Renal cortical epithelial cell (primary cell): ENCODE measurements around the gene LRP10. TPM values are rescaled to one million over a fixed set of nuclear protein-coding genes. Genes with fewer than 3 reads are reported as not detected.
"Not testable (repeated sequence)": the region's sequence is repeated elsewhere in the genome, so short reads cannot be mapped to it uniquely, and the experiment has no call there.

Source experiments
- DNase-seq: peaks from one replicate; pipeline ENCODE4 v3.0.0-alpha.2; 2011; ENCODE audit warnings: low read depth
- total RNA-seq: library from RNA; depleted of rRNA; stranded (reverse); fragments of >200 nt; gene quantifications from 2 replicates; pipeline ENCODE4 v1.2.3, GENCODE V29; 2014

LRP10 gene
- total RNA-seq, 1 donor from 2014 or later, result 268 TPM

DNA sequence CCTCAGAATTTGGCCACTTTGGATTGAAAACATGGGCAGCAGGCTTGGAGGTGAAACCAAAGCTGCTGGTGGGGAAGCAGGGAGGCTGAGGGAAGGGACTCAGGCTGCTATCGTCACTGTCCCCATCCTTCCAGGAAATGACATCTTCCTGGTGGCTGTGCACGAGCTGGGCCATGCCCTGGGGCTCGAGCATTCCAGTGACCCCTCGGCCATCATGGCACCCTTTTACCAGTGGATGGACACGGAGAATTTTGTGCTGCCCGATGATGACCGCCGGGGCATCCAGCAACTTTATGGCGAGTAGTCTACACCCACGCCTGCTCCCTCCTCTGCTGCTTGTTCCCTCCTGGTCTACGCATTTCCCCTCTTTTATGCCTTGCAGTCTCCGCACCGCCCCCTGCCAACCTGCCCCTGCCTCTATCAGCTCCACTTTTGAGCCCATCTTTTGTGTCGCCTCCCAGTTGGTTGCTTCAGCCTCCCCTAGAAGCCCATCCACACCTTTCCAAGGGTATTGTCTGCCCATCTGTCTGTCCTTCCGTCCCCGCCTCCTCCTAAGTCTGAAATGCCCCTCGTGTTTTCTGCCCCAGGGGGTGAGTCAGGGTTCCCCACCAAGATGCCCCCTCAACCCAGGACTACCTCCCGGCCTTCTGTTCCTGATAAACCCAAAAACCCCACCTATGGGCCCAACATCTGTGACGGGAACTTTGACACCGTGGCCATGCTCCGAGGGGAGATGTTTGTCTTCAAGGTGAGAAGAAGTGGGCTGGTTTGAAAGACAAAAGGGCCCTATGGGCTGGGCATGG is 28.2 kb upstream of the LRP10 start:
- no peak for DNase-seq

DNA sequence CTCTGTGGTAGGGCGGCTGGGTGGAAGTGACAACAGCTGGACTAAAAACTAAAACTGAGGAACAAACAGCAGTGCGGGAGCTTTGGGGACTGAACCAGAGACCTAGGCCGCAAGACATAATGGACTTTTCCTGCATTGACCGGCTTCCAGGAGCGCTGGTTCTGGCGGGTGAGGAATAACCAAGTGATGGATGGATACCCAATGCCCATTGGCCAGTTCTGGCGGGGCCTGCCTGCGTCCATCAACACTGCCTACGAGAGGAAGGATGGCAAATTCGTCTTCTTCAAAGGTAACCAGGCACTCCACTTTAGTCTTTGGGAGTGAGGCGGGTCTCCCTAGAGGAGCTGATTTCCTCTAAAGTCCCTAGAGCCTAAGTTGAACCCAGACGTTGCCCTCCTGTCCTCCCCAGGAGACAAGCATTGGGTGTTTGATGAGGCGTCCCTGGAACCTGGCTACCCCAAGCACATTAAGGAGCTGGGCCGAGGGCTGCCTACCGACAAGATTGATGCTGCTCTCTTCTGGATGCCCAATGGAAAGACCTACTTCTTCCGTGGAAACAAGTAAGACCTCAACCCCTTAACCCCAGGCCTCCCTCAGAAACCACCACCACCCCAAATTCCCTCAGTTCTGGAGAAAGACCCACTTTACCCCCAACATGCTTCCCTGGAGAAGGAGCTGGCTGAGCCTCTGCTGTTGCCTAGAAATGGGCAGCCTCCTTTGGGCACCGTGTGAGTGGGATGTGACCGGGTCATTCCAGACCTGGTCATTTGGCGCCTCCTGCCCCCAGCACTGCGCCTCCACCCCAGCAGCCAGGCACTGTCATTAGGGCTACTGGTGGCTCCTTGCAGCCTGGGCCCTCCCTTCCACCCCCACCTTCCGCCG is 27.1 kb upstream of the LRP10 start:
- no peak for DNase-seq

DNA sequence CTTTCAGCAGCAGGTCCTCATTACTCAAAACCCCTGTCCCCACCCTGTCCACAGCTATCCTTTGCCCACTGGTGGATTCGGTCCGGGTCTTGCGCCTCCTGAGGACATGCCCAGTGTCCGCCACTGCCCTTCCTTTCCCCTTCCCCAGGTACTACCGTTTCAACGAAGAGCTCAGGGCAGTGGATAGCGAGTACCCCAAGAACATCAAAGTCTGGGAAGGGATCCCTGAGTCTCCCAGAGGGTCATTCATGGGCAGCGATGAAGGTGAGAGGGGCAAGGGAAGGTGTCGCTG is 26.5 kb upstream of the LRP10 start:
- DNase-seq, result no peak

DNA sequence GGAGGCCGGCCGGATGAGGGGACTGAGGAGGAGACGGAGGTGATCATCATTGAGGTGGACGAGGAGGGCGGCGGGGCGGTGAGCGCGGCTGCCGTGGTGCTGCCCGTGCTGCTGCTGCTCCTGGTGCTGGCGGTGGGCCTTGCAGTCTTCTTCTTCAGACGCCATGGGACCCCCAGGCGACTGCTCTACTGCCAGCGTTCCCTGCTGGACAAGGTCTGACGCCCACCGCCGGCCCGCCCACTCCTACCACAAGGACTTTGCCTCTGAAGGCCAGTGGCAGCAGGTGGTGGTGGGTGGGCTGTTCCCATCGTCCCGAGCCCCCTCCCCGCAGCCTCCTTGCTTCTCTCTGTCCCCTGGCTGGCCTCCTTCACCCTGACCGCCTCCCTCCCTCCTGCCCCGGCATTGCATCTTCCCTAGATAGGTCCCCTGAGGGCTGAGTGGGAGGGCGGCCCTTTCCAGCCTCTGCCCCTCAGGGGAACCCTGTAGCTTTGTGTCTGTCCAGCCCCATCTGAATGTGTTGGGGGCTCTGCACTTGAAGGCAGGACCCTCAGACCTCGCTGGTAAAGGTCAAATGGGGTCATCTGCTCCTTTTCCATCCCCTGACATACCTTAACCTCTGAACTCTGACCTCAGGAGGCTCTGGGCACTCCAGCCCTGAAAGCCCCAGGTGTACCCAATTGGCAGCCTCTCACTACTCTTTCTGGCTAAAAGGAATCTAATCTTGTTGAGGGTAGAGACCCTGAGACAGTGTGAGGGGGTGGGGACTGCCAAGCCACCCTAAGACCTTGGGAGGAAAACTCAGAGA is 25.5 kb upstream of the LRP10 start:
- no peak for DNase-seq

DNA sequence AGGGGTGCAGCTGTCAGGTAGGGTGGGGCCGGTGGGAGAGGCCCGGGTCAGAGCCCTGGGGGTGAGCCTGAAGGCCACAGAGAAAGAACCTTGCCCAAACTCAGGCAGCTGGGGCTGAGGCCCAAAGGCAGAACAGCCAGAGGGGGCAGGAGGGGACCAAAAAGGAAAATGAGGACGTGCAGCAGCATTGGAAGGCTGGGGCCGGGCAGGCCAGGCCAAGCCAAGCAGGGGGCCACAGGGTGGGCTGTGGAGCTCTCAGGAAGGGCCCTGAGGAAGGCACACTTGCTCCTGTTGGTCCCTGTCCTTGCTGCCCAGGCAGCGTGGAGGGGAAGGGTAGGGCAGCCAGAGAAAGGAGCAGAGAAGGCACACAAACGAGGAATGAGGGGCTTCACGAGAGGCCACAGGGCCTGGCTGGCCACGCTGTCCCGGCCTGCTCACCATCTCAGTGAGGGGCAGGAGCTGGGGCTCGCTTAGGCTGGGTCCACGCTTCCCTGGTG is 24.7 kb upstream of the LRP10 start:
- DNase-seq, result no peak

DNA sequence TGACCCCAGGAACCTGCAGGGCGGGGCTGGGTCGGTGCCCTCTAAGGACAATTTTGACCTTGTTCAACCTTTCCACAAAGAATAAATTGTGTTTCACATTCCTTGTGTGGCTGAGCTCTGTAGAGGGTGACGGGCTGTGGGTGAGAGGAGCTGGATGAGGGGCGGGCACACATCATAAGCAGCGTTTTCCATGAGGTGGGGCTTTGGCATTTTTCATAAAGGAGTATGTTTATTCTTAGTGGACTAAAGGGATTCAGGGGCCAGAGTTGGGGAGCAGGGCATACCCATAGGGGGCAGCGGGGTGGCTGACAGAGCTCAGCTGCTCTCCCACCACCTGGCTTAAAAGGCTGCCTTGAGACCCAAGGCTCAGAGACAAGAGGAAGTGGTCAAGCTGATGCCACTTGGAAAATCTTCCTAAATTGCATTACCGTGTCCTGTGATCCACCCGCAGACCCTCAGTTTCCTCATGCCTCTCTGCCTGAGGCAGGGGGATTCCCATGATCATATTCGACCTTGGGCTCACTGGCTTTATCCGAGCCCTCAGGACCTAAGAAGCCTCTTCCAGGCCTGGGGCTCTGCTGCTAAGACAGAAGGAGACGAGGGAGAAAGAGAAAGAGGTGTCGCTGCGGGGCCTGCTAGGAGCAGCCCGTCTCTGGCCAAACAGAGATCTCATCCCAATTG is 23.7 kb upstream of the LRP10 start:
- no peak for DNase-seq

DNA sequence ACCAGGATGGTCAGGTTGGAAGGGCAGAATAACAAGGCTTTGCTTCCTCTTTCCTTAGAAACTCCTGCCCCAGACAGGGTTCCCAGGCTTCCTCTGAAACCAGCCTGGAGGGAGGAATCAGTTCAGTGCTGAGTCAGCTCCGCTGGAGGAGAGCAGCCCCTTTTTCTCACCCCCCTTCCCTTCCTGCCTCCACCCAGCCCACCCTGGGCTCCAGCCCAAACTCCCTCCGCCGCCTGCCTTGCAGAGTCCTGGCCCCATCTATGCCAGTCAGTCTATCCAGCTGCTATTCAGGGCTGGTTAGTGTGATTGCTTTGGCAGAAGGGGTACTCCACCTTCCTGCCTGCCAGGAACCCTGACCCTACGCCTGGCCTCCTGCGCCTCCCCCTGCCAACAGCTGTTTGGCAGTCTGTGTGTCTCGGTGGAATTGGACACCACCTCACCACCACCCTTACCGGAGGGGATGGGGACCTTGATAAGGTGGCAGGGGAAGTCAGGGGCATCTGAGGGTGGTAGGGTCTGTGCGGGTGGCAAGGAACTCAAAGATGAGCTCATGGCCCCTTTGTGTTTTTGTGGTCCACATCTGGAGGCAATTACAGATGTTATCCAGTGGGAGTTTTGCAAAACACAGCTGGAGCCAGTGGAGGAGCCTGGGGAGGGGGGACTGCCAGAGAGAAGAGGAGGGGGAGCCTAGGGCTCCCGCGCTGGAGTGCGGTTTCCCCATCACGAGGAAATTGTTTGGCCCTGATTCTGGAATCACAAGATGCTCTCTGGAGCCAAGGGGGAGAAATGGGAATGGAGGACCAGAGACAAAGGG is 23.0 kb upstream of the LRP10 start:
- DNase-seq, result peak; percentile 62

DNA sequence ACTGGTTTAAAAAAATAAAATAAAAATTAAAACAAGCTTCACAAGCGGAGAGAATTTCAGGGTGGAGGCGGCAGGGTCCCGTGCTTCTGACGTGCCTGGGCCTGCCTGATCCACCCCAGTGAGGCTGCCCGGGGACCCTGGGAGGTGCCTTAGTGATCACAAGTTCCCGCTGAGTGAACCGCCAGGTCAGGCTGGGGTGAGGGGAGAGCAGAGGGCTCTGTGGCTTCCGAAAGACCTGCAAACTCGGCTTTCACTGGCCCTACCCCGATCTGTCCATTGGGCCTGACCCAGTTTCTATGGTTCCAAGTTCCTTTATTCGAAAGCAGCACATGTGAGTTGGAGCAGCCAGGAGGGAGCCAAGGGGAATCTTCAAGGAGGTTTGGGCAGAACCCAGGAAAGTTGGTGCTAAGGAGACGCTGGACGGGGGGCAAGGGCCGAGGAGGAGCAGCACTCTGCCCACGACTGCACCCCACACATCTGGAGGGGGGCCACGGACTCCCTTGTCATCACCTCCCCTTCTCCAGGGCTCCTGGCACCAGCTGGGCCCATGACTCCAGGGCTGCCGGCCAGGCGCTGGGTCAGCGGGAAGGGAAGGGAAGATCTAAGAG is 22.2 kb upstream of the LRP10 start:
- DNase-seq, result peak; percentile 47

DNA sequence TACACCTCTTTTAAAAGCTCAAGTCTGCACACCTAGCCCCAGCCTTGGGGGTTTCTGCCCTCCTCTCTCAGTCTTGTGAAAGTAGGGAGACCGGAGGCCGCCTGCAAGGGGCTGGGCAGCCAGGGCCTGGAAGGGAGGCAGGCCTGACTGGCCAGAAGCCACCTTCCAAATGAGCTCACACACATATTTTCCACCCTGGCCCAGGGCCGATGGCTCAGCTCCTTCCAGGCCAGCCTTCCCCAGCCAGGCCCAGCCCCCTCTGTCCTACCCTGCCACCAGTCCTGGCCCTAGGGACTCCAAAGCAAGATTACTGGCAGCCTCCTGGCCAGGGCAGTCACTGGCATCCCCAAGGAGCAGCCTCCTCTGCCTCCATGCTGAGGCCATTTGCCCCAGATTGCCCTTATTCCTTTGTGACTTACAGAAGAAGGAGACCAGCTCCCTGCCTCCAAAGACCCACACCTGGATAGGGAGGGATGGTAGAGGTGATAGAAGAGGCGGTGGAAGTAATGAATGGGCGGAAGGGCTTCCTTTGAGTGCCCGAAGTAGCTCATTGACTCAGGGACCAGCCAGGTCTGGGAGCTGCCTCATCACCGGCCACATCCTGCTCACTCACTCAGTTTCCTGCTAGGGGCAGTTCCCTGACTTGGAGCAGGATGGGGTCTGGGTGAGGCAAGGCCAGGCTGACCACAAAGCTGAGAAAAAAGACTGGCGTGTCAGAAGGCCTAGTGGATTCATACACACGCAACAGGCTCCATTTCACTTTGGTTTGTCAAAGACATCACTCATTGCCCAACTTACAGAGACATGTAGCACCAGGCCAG is 20.4 kb upstream of the LRP10 start:
- peak; percentile 92 for DNase-seq

DNA sequence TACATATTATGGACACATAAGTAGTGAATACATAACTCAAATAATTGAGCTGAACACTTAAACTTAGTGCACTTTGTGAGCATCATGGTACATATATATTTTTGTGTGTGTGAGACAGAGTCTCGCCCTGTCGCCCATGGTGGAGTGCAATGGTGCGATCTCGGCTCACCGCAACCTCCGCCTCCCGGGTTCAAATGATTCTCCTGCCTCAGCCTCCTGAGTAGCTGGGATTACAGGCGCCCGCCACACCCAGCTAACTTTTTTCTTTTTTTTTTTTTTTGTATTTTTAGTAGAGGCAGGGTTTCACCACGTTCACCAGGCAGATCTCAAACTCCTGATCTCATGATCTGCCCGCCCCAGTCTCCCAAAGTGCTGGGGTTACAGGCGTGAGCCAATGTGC is 19.4 kb upstream of the LRP10 start:
- DNase-seq, result not testable (repeated sequence)

DNA sequence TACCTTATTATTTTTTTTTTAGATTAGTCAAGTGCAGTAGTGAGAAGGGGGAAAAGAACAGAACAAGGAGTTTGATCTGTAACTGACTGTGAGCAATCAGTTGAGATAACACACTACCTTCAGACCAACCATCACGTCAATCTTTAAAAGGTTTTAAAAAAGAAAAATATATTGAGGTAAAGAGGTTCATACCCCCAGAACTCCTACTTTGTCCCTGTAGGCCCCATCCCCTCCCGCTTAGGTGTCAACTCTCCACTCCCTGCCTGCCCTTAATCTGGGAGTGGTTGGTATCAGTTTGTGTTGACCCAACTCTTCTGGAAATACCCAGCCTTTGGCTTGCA is 19.0 kb upstream of the LRP10 start:
- DNase-seq, result no peak

DNA sequence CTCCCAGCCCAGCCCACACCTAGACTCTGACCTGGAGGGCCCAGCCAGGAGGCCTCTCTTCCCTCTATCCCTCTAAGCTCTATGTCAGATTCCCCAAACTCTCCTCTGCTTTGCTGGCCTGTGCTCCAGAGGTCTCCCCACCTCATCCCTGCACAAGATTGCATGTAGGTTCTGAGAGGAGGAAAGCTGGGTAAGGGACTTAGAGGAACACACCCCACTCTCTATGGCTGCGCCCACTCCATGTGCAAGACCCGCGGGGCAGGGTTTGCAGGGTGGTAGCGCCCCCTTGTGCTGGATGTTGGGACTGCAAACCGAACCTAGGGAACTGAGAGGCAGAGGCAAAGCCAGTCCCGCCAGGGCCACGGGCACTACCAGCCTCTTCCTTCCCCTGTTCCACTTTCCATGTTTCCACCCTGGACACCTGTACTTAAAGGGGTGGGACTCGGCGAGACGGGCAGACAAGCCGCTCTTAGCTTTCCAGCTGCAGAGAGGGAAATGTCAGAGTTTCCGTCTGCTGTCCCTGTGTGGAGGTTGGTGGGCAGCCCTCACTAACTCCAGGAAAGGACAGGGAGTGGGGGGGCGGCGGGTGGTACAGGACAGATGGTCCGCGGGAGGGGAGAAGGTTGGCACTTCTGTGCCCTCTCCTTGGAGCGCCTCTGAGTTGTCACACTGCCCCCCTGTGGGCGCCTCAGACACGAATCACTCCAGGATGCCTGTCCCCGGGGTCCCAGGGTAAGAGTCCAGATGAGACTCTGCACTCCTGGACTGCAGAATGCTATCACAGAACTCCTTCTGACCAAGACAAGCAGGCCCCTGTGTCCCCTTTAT is 18.4 kb upstream of the LRP10 start:
- DNase-seq, result peak; percentile 68

DNA sequence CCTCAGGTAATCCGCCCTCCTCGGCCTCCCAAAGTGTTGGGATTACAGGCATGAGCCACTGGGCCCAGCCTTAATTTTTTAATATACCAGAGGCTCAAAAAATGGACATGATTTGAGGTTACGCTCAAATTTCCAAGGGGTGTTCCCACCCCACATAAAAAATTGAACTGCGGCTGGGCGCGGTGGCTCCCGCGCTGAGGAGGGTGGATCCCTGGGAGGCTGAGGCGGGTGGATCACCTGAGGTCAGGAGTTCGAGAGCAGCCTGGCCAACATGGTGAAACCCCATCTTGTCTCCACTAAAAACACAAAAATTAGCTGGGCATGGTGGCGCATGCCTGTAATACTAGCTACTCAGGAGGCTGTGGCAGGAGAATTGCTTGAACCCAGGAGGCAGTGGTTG is 17.2 kb upstream of the LRP10 start:
- DNase-seq, result not testable (repeated sequence)

DNA sequence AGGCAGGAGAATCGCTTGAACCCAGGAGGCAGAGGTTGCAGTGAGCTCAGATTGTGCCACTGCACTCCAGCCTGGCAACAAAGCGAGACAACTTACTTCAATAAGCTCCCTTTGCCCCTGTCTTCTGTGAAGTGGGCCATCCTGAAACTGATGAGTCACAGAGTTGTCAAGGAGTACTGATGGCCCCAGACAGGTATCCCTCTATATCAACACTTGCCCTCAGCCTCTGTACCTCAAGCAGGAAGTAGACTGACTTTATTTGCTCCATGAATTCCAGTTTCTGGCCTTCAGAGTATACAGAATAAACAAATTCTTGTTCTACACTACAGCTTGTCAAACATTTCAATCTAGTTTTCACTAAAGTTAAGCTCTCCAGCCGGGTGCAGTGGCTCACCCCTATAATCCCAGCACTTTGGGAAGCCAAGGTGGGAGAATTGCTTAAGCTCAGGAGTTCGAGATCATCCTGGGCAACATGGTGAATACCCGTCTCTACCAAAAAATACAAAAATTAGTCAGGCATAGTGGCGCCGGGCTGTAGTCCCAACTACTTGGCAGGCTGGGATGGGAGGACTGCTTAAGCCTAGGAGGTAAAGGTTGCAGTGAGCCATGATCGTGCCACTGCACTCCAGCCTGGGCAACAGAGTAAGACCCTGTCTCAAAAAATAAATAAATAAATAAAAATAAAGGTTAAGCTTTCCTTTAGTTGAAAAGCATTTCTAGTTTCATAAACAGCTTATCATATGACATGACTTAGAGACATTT is 16.4 kb upstream of the LRP10 start:
- no peak for DNase-seq

DNA sequence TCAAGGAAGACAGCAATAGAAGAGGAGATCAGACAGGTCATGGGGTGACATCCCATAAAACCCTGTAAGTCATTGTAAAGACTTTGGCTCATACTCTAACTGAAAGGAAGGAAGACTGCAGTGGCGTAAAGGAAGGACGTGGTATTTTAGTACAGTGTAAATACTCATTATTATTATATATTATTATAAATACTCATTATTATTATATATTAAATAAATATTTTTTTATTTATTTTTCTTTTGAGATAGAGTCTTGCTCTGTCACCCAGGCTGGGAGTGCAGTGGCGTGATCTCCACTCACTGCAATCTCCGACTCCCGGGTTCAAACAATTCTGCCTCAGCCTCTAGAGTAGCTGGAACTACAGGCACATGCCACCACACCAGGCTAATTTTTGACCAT is 15.1 kb upstream of the LRP10 start:
- DNase-seq, result no peak

DNA sequence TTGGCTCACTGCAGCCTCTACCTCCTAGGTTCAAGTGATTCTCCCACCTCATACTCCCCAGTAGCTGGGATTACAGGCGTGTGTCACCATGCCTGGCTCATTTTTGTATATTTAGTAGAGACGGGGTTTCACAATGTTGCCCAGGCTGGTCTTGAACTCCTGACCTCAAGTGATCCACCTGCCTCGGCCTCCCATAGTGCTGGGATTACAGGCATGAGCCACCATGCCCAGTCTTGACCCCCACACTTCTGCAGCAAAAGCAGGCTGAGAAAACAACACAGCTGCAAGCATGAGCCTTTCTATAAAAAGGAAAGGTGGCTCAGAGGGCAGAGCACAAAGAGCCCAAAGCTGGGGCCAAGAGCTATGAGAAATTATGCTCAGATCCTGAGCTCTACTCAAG is 11.2 kb upstream of the LRP10 start:
- DNase-seq, result not testable (repeated sequence)

DNA sequence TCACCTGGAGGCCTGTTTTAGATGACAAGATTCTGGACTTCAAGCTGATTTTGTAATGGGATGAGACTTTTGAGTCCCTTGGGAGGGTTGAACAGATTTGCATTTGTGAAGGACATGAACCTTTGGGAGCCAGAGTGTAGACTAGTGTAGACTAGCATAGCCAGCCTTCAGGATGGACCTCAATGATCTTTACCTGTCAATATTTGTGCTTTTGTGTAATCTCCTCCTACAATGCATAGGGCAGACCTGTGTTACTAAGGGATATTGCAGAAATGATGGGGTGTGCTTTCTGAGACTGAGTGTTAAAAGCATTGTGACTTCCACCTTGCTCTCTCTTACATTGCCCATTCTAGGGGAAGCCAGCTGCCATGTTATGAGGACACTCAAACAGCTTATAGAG is 9.9 kb upstream of the LRP10 start:
- DNase-seq, result no peak

DNA sequence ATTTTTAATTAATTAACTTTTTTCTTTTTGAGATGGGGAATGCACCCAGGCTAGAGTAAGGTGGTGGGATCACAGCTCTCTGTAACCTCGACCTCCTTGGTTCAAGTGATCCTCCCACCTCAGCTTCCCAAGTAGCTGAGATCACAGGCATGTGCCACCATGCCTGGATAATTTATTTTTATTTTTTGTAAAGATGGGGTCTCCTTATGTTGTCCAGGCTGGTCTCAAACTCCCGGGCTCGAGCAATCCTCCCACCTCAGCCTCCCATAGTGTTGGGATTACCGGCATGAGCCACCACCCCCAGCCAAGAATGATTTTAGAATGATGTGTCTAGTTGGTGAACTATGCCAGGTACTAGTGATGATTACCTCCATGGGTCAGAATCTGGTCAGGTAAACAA is 6.6 kb upstream of the LRP10 start:
- DNase-seq, result no peak
